ENCODE data around the gene MYO3B.

The MYO3B gene

DNA sequence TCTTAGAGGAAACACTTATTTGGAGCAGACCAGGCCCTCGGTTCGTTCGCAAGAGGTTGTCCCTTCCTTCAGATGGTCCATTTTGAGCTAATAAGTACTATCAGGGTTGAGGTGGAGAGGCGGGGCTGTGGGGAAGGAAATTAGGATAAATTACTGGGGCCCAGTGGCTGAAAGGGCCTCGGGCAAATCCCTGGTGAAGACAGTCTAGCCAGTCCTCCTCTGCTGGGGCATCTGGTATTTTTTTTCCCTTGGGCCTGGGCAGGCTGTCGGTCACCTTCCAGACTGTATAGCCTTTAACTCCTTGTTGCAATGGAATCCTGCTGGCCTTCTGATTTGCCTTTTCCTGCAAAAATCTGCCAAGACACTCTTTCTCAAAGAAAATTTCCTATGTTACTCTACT is 1.7 kb upstream of the MYO3B start:
- no peak for DNase-seq (ENCODE audit: low spot score)
- TF ChIP-seq, protein P1, sequence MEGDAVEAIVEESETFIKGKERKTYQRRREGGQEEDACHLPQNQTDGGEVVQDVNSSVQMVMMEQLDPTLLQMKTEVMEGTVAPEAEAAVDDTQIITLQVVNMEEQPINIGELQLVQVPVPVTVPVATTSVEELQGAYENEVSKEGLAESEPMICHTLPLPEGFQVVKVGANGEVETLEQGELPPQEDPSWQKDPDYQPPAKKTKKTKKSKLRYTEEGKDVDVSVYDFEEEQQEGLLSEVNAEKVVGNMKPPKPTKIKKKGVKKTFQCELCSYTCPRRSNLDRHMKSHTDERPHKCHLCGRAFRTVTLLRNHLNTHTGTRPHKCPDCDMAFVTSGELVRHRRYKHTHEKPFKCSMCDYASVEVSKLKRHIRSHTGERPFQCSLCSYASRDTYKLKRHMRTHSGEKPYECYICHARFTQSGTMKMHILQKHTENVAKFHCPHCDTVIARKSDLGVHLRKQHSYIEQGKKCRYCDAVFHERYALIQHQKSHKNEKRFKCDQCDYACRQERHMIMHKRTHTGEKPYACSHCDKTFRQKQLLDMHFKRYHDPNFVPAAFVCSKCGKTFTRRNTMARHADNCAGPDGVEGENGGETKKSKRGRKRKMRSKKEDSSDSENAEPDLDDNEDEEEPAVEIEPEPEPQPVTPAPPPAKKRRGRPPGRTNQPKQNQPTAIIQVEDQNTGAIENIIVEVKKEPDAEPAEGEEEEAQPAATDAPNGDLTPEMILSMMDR (IDR thresholded peaks at IDR 0.05): no peak
- Histone ChIP-seq H3K27ac (no peak overlapping the region), H3K4me3 (no peak overlapping the region)

DNA sequence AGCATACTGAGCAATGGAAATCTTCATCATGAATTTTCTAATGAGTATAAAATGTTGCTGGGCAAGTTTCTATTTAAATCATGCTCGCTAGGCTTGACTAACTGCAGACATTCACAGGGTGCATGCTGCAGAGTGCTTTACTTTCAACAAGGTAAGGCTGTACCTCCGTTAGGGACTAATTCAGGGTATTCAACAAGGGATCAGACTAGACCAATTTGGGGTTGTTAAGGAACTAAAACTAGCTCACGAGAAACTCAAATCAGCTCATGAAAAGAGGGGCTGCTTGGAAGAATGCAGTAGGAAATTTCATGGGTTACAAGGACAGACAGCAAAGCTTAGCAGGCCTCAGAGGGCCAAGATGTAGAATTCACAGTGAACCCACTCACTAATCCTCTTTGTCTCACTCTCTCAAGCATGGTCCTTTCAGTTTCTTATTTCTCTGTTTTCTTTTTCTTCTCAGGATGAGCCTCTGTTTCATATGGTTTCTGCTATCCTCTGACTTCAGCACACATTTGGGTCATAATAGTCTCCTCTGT is 2.2 kb downstream of the MYO3B start:
- Histone ChIP-seq H3K27ac (no peak overlapping the region), H3K4me3 (no peak overlapping the region)
- TF ChIP-seq, protein P1 (IDR thresholded peaks at IDR 0.05): no peak
- DNase-seq (ENCODE audit: low spot score): no peak

DNA sequence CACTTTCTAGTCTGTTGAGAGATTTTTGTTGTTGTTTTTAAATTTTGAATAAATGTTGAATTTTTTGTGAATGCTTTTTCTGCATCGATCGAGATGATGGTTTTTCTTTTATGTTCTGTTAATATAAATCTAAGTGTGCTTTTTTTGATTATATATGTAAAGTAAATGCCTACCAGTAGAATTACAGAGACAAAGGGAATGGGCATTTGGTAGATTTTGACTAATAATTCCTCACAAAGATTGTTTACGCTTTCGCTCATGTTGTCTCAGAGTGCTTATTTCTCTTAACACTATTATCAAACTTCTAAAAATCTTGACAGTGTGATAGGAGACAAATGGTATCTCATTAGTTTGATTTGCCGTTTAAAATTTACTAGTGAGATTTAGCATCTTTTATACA is 3.7 kb downstream of the MYO3B start:
- DNase-seq (ENCODE audit: low spot score): no peak
- Histone ChIP-seq H3K4me3 (no peak overlapping the region), H3K27ac (no peak overlapping the region)
- TF ChIP-seq, protein P1 (IDR thresholded peaks at IDR 0.05): no peak

DNA sequence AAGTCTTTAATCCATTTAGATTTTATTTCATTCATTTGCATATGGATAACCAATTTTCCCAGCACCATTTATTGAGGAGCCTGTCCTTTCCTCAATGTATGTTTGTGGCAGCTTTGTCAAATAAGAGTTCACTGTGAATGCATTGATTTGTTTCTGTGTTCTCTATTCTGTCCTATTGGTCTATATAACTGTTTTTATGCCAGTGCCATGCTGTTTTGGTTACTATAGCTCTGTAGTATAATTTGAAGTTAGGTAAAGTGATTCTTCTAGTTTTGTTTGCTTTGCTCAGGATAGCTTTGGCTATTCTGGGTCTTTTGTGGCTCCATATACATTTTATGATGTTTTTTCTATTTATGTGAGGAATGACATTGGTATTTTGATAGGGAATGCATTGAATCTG is 7.4 kb downstream of the MYO3B start:
- Histone ChIP-seq H3K4me3 (no peak overlapping the region), H3K27ac (no peak overlapping the region)
- DNase-seq (ENCODE audit: low spot score): no peak
- TF ChIP-seq, protein P1 (IDR thresholded peaks at IDR 0.05): no peak

DNA sequence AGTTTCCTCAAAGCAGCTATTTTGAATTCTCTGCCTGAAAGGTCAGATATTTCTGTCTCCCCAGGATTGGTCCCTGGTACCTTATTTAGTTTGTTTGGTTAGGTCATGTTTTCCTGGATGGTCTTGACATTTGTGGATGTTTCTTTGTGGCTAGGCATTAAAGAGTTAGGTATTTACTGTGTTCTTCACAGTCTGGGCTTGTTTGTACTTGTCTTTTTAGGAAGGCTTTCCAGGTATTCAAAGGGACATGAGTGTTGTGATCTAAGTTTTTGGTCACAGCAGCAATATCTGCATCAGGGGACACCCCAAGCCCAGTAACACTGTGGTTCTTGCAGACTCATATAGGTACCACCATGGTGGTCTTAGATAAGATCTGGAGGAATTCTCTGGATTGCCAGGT is 11.8 kb downstream of the MYO3B start:
- Histone ChIP-seq H3K27ac (no peak overlapping the region), H3K4me3 (no peak overlapping the region)
- no peak for DNase-seq (ENCODE audit: low spot score)
- TF ChIP-seq, protein P1 (IDR thresholded peaks at IDR 0.05): no peak

DNA sequence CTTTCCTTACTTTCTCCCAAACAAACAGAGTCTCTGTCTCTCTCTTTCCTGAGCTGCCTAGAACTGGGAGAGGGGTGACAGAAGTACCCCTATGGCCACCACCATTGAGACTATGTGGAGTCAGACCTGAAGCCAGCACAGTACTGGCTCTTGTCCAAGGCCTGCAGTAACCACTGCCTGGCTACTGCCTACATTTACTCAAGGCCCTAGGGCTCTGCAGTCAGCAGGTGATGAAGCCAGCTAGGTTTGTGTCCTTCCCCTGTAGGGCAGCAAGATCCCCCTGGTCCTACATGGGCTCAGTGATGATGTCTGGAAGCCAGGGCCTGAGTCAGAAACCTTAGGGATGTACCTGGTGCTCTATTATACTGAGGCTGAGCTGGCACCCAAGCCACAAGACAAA is 12.2 kb downstream of the MYO3B start:
- H3K4me3 ChIP-seq: no peak overlapping the region
- TF ChIP-seq, protein P1 (IDR thresholded peaks at IDR 0.05): no peak
- DNase-seq (ENCODE audit: low spot score): no peak
- no peak overlapping the region for H3K27ac ChIP-seq

DNA sequence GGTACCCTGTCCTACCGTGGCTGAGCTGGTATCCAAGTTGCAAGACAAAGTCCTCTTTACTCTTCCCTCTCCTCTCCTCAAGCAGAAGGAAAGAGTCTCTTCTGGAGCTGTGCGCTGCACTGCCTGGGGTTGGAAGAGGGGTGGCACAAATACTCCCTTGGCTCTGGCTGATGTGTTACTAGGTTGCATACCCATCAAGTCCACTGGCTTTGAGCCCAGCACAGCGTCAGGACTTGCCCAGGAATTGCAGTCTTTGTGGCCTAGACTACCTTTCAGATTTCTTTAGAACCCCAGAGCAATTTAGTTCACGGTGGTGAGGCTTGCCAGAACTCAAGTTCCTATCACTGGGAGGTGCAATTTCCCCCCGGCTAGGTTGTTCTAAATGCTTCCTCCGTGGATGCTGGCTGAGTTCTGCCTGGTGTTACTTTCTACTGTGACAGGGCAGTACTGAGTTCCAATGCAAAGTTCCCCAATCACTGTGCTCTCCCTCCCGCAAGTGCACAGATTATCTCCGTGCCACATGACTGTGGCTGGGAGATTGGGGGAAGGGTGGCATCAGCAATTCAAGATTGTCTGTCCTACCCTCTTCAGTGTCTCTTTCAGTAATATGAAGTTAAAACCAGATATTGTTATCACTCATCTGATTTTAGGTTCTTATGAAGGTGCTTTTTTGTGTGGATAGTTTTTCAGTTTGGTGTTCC is 13.4 kb downstream of the MYO3B start:
- Histone ChIP-seq H3K4me3 (no peak overlapping the region), H3K27ac (no peak overlapping the region)
- DNase-seq (ENCODE audit: low spot score): no peak
- TF ChIP-seq, protein P1 (IDR thresholded peaks at IDR 0.05): no peak

Data from coronary artery (tissue), 2 donors.